HepG2 (cell line): ENCODE measurements around the gene FBXO33. TPM values are rescaled to one million over a fixed set of nuclear protein-coding genes. Genes with fewer than 3 reads are reported as not detected.

ENCODE experiments used
- ATAC-seq: fragments of 200-7000 bp; cut with Tn5 transposase; 3 replicates; pipeline ENCODE4 v1.9.1; 2020; ENCODE audit warnings: mild to moderate bottlenecking, moderate library complexity
- BruUV-seq: library from RNA; stranded (reverse); fragments of 400-500 nt; replicated peaks from 2 replicates; lab custom pipeline; 2021; lab: Mats Ljungman, UMichigan
- CTCF ChIA-PET: fragments of 300-600 bp; formaldehyde crosslinking; extraction: SDS; loops from one replicate; lab custom pipeline; 2021; ENCODE audit warnings: low total read pairs, inconsistent platforms, low intra/inter-chr PET ratio; lab: Yijun Ruan, JAX
- POLR2A ChIA-PET: fragments of 350-600 bp; sonication (Branson Sonifier 250); formaldehyde crosslinking; loops from one replicate; lab custom pipeline; 2020; ENCODE audit warnings: antibody characterized with exemption, inconsistent platforms; lab: Yijun Ruan, JAX
- DNase-seq: peaks from one replicate; pipeline ENCODE4 v3.0.0-alpha.2; 2015; ENCODE audit warnings: low spot score
- FAIRE-seq: peaks from 3 replicates; lab custom pipeline; 2011; peaks lifted over from hg19 to GRCh38; lab: Jason Lieb, UNC
- H2AFZ ChIP-seq: one replicate; pipeline ENCODE4 v1.6.1; 2011; ENCODE audit warnings: low read length, inconsistent platforms
- H3K27ac ChIP-seq: fragments of 300-600 bp; 3 replicates; pipeline ENCODE4 v1.8.0; 2011; ENCODE audit warnings: mixed run types, mild to moderate bottlenecking, mixed read lengths, low read length, inconsistent platforms; ENCODE audit not compliant: insufficient read depth; ENCODE audit errors: extremely low read length
- H3K27me3 ChIP-seq, 2 experiments: fragments of 200-600 bp in 1 of 2; 2 replicates in 1 of 2; 3 replicates in 1 of 2; pipeline versions ENCODE4 v1.6.0 to v1.8.0; 2011; ENCODE audit warnings: low read length in 2 of 2, mild to moderate bottlenecking in 2 of 2, moderate library complexity in 2 of 2, inconsistent platforms in 1 of 2; ENCODE audit not compliant: insufficient read depth in 2 of 2, control insufficient read depth in 1 of 2
- H3K36me3 ChIP-seq, 2 experiments: fragments of 200-600 bp in 1 of 2; replicated peaks in 1 of 2; 2 replicates in 1 of 2; 3 replicates in 1 of 2; pipeline versions ENCODE4 v1.5.1 to v1.8.0; 2011; ENCODE audit warnings: low read length in 2 of 2, inconsistent platforms in 1 of 2; ENCODE audit not compliant: insufficient read depth in 2 of 2, control insufficient read depth in 1 of 2
- H3K4me1 ChIP-seq: 2 replicates; pipeline ENCODE4 v1.5.1; 2012; ENCODE audit warnings: low read length, inconsistent platforms; ENCODE audit not compliant: insufficient read depth
- H3K4me2 ChIP-seq: 2 replicates; pipeline ENCODE4 v1.6.0; 2011; ENCODE audit warnings: low read depth, low read length, inconsistent platforms
- H3K4me3 ChIP-seq, 3 experiments: fragments of 200-600 bp in 1 of 3; sonication (generic), shearing (Covaris generic) in 1 of 3; replicated peaks in 1 of 3; 2 replicates each; pipeline ENCODE4 v1.5.1; 2011 to 2016; ENCODE audit warnings: low read length in 3 of 3, inconsistent platforms in 2 of 3, low read depth in 2 of 3, mild to moderate bottlenecking in 2 of 3, control low read depth in 1 of 3, mixed read lengths in 1 of 3; ENCODE audit not compliant: insufficient read depth in 1 of 3
- H3K79me2 ChIP-seq: one replicate; pipeline ENCODE4 v1.6.1; 2011; ENCODE audit warnings: low read length, inconsistent platforms; ENCODE audit not compliant: insufficient read depth
- H3K9ac ChIP-seq: 2 replicates; pipeline ENCODE4 v1.6.0; 2011; ENCODE audit warnings: mild to moderate bottlenecking, low read depth, low read length, inconsistent platforms; ENCODE audit not compliant: insufficient read depth
- H3K9me3 ChIP-seq: 2 replicates; pipeline ENCODE4 v1.5.1; 2012; ENCODE audit warnings: mild to moderate bottlenecking, low read length
- H4K20me1 ChIP-seq: 2 replicates; pipeline ENCODE4 v1.6.0; 2011; ENCODE audit warnings: inconsistent platforms, mild to moderate bottlenecking, low read length, moderate library complexity; ENCODE audit not compliant: insufficient read depth
- ATM ChIP-seq: fragments of 450-650 bp; IDR thresholded peaks from 2 replicates; pipeline ENCODE4 v1.7.1; 2017; ENCODE audit warnings: mild to moderate bottlenecking, borderline replicate concordance
- CAMTA2 ChIP-seq: sonication (generic); formaldehyde crosslinking; IDR thresholded peaks from 2 replicates; pipeline ENCODE4 v1.4.0; 2020; ENCODE audit warnings: mild to moderate bottlenecking, missing genetic modification reagents, borderline replicate concordance
- EZH2 ChIP-seq: conservative IDR thresholded peaks from 2 replicates; pipeline ENCODE4 v1.6.1; 2012; ENCODE audit warnings: mild to moderate bottlenecking, low read depth, low read length, moderate library complexity
- GZF1 ChIP-seq: sonication (generic); formaldehyde crosslinking; IDR thresholded peaks from 2 replicates; pipeline ENCODE4 v1.5.1; 2020; ENCODE audit warnings: mild to moderate bottlenecking, missing genetic modification reagents
- HDAC1 ChIP-seq: sonication (generic); formaldehyde crosslinking; IDR thresholded peaks from 2 replicates; pipeline ENCODE4 v1.5.1; 2020; ENCODE audit warnings: mild to moderate bottlenecking, missing genetic modification reagents
- HNRNPUL1 ChIP-seq: fragments of 200-400 bp; formaldehyde crosslinking; IDR thresholded peaks from 2 replicates; pipeline ENCODE4 v1.6.1; 2017; ENCODE audit warnings: low read depth, mild to moderate bottlenecking, low read length, moderate library complexity
- PLRG1 ChIP-seq: fragments of 450-650 bp; conservative IDR thresholded peaks from 2 replicates; pipeline ENCODE4 v1.6.1; 2016
- SNAI1 ChIP-seq: sonication (generic); formaldehyde crosslinking; IDR thresholded peaks from 2 replicates; pipeline ENCODE4 v1.5.0; 2020; ENCODE audit warnings: mild to moderate bottlenecking, missing genetic modification reagents, borderline replicate concordance
- ZBTB8A ChIP-seq: sonication (generic); formaldehyde crosslinking; IDR thresholded peaks from 2 replicates; pipeline ENCODE4 v1.4.0; 2020; ENCODE audit warnings: mild to moderate bottlenecking, low read depth, missing genetic modification reagents, borderline replicate concordance
- ZNF431 ChIP-seq: sonication (generic); formaldehyde crosslinking; IDR thresholded peaks from 2 replicates; pipeline ENCODE4 v1.9.0; 2022; ENCODE audit warnings: missing genetic modification reagents, low read depth, mild to moderate bottlenecking, borderline replicate concordance
- ZNF883 ChIP-seq: sonication (generic); formaldehyde crosslinking; IDR thresholded peaks from 2 replicates; pipeline ENCODE4 v1.5.1; 2020; ENCODE audit warnings: mild to moderate bottlenecking, missing genetic modification reagents; ENCODE audit errors: not compliant biosample characterization
- WGBS: methylation state at CpG from one replicate; pipeline ENCODE4 v1.1.6; 2017; ENCODE audit warnings: low lambda C conversion rate; 5-methylcytosine and 5-hydroxymethylcytosine counted together
- in situ Hi-C: cut with HindIII; loops from 2 replicates; pipeline ENCODE4 v1.10.0; 2017; ENCODE audit warnings: low pct_unique_long_range_greater_than_20kb; ENCODE audit not compliant: extremely low pct_ligation_motif_present
- intact Hi-C: fragments of 100-400 bp; cut with micrococcal nuclease; formaldehyde crosslinking; loops from one replicate; pipeline ENCODE4 v1.10.0; 2022; ENCODE audit not compliant: unreplicated experiment
- polyA plus RNA-seq, 8 experiments: library from polyadenylated mRNA; depleted of rRNA in 3 of 8; stranded (reverse) in 7 of 8; unstranded in 1 of 8; fragments of >200 nt; fragmentation: Illumina TruSeq in 4 of 8; extraction: Trizol in 4 of 8; gene quantifications; 2 replicates each; pipeline versions ENCODE4 v1.2.1 to v1.2.3, GENCODE V29; 2011 to 2016; ENCODE audit warnings: low read depth in 4 of 8, missing spikeins in 1 of 8, mixed read lengths in 1 of 8; ENCODE audit not compliant: insufficient read depth in 1 of 8
- total RNA-seq, 5 experiments: library from RNA; depleted of rRNA; stranded (reverse); fragments of >200 nt; fragmentation: Illumina TruSeq; extraction: Trizol; gene quantifications; 2 replicates each; pipeline ENCODE4 v1.2.3, GENCODE V29; 2016; ENCODE audit warnings: low read depth in 1 of 5
- TF ChIP-seq, protein P1 (sequence below): sonication (generic); formaldehyde crosslinking; IDR thresholded peaks from 2 replicates; pipeline ENCODE4 v1.4.0; 2020; ENCODE audit warnings: missing genetic modification reagents

The FBXO33 gene
- total and polyA plus RNA-seq, 2 of the 13 experiments (the other 11 are each of a cell fraction or from before 2014, with no cell fraction given) = 15.5 to 16.9 TPM

DNA sequence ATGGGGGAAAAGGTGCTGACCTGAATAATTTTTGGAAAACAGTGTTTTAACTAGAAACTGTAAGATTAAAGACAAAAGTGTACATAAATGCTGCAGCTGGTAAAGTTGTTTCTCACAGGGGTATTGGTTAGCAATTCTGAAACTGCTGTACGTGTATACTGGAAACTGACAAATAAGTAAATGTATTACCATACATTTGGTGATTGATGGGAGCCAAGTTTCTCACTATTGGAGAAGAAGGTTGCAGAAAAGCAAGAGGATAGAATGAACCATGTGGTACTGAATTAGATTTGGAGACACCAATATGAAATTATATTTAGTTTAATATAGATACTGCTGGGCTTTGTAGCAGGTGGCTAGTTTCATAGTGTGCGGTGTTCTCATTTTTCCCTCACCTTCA lies 19.6 kb upstream of the FBXO33 start:
- Histone ChIP-seq H2AFZ (no peak overlapping the region), H3K9ac (no peak overlapping the region), H3K27ac (no peak overlapping the region), H3K79me2 (no peaks in the 10 kb centered on the region), H3K4me3 (no peak overlapping the region), H3K4me1 (peaks cover 23% of the 10 kb centered on the region), H3K36me3 (no peaks in the 10 kb centered on the region), H3K4me2 (no peak overlapping the region), H3K9me3 (no peaks in the 10 kb centered on the region), H4K20me1 (no peaks in the 10 kb centered on the region), H3K27me3 (no peaks in the 10 kb centered on the region)
- no TSS peak for BruUV-seq
- 38% methylated on average over 2 of the region's 2 CpGs for WGBS
- intact Hi-C loops (no loop called here), in situ Hi-C loops (no loop called here)
- FAIRE-seq (no peak), ATAC-seq (no peak), DNase-seq (no peak)
- ChIA-PET POLR2A (no interaction called here), CTCF (no interaction called here)
- TF ChIP-seq ZNF883 (CRISPR knock-in tag) (no peak), PLRG1 (no peak), ZNF431 (no peak), EZH2 (no peak), CAMTA2 (CRISPR knock-in tag) (no peak), ATM (no peak), HNRNPUL1 (no peak), GZF1 (CRISPR knock-in tag) (no peak), SNAI1 (CRISPR knock-in tag) (no peak), HDAC1 (CRISPR knock-in tag) (no peak), ZBTB8A (CRISPR knock-in tag) (no peak)
- TF ChIP-seq, protein P1, sequence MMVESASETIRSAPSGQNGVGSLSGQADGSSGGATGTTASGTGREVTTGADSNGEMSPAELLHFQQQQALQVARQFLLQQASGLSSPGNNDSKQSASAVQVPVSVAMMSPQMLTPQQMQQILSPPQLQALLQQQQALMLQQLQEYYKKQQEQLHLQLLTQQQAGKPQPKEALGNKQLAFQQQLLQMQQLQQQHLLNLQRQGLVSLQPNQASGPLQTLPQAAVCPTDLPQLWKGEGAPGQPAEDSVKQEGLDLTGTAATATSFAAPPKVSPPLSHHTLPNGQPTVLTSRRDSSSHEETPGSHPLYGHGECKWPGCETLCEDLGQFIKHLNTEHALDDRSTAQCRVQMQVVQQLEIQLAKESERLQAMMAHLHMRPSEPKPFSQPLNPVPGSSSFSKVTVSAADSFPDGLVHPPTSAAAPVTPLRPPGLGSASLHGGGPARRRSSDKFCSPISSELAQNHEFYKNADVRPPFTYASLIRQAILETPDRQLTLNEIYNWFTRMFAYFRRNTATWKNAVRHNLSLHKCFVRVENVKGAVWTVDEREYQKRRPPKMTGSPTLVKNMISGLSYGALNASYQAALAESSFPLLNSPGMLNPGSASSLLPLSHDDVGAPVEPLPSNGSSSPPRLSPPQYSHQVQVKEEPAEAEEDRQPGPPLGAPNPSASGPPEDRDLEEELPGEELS = no peak
